ENCODE results near the gene MTFMT. TPM values are rescaled to one million over a fixed set of nuclear protein-coding genes. Genes with fewer than 3 reads are reported as not detected.

Gene MTFMT
- total and polyA plus RNA-seq, 4 experiments from 2014 or later: 15.2 to 22.6 (median 19.0) TPM

GRCh38 chr15:65033659-65034269, 4.3 kb upstream of the MTFMT start:
- Mint-ChIP-seq H3K36me3 (no peaks in the 10 kb centered on the region), H3K4me1 (peaks cover 2 to 11% (median 5%) of the 10 kb centered on the region in 4 donors), H3K27me3 (peaks cover 3 to 16% of the 10 kb centered on the region in 2 donors), H3K27ac (peak overlapping the region in 1 of 7 donors; percentile 5), H3K9me3 (no peaks in the 10 kb centered on the region), H3K4me3 (no peak overlapping the region)
- Histone ChIP-seq H3K27me3 (ENCODE audit: insufficient read depth, low read length) (no peaks in the 10 kb centered on the region), H3K4me3 (ENCODE audit: low read length in 2 of 2) (no peak overlapping the region), H3K9me3 (ENCODE audit: control insufficient read depth in 1 of 2, low read length in 2 of 2) (no peaks in the 10 kb centered on the region), H3K4me1 (ENCODE audit: insufficient read depth, low read length) (peaks cover 6% of the 10 kb centered on the region), H3K27ac (ENCODE audit: low read depth, low read length) (no peak overlapping the region), H3K36me3 (ENCODE audit: insufficient read depth, low read length) (no peaks in the 10 kb centered on the region)
- ChIA-PET POLR2A (ENCODE audit: partially characterized antibody) (no interaction called here), CTCF (ENCODE audit: partially characterized antibody) (interaction anchor here (0.7 to 3.4 kb wide), 14 partner anchors 8 to 341 kb away, joined by 3 to 24 read pairs (median 3); partner anchors contain the start of genes KBTBD13 and PARP16)
- peak in 4 of 5 donors; percentile 28 to 41 (median 37) for DNase-seq
- intact Hi-C loops (cut with micrococcal nuclease): loop anchor here (1.0 kb wide), 3 partner anchors 45 to 352 kb away; no protein-coding TSS in a partner anchor

GRCh38 chr15:65032801-65033537, 3.5 kb upstream of the MTFMT start:
- intact Hi-C loops (cut with micrococcal nuclease): loop anchor here (1.0 kb wide), 3 partner anchors 45 to 352 kb away; no protein-coding TSS in a partner anchor
- peak overlapping the region in 2 of 8 donors; percentile 40 to 71 for H3K4me3 Mint-ChIP-seq
- ChIA-PET CTCF (ENCODE audit: partially characterized antibody) (interaction anchor here (1.0 to 3.4 kb wide), 7 partner anchors 28 to 342 kb away, joined by 3 to 24 read pairs (median 3); partner anchors contain the start of gene KBTBD13), POLR2A (ENCODE audit: partially characterized antibody) (no interaction called here)
- H3K9me3 ChIP-seq (ENCODE audit: control insufficient read depth in 1 of 2, low read length in 2 of 2): no peaks in the 10 kb centered on the region
- peak; percentile 22 to 46 (median 29) for DNase-seq
- peak overlapping the region in 2 of 7 donors; percentile 5 to 48 for H3K27ac Mint-ChIP-seq
- peaks cover 0 to 2% of the 10 kb centered on the region in 2 donors for H3K36me3 Mint-ChIP-seq
- H3K27ac ChIP-seq (ENCODE audit: low read depth, low read length): no peak overlapping the region
- H3K27me3 ChIP-seq (ENCODE audit: insufficient read depth, low read length): no peaks in the 10 kb centered on the region
- H3K4me1 ChIP-seq (ENCODE audit: insufficient read depth, low read length): peaks cover 12% of the 10 kb centered on the region
- H3K4me3 ChIP-seq (ENCODE audit: low read length in 2 of 2): no peak overlapping the region
- H3K27me3 Mint-ChIP-seq: peaks cover 3 to 16% of the 10 kb centered on the region in 2 donors
- H3K36me3 ChIP-seq (ENCODE audit: insufficient read depth, low read length): no peaks in the 10 kb centered on the region
- H3K9me3 Mint-ChIP-seq: no peaks in the 10 kb centered on the region
- peaks cover 6 to 19% (median 12%) of the 10 kb centered on the region in 4 donors for H3K4me1 Mint-ChIP-seq

- no peaks in the 10 kb centered on the region for H3K27me3 ChIP-seq (ENCODE audit: insufficient read depth, low read length)
- H3K9me3 ChIP-seq (ENCODE audit: control insufficient read depth in 1 of 2, low read length in 2 of 2): no peaks in the 10 kb centered on the region
- Mint-ChIP-seq H3K27me3 (peaks cover 3 to 16% of the 10 kb centered on the region in 2 donors), H3K9me3 (no peaks in the 10 kb centered on the region), H3K4me3 (peak overlapping the region; percentile 54 to 95 (median 78)), H3K36me3 (peaks cover 2 to 13% of the 10 kb centered on the region in 2 donors), H3K27ac (peak overlapping the region in 5 of 7 donors; percentile 31 to 61 (median 43)), H3K4me1 (peaks cover 11 to 24% (median 19%) of the 10 kb centered on the region in 4 donors)
- POLR2A ChIA-PET (ENCODE audit: partially characterized antibody): no interaction called here
- intact Hi-C loops (cut with micrococcal nuclease): loop anchor here (1.0 kb wide), 2 partner anchors 40 to 104 kb away; partner anchors contain the start of genes PDCD7 and SPG21
- peak overlapping the region; percentile 70 for H3K27ac ChIP-seq (ENCODE audit: low read depth, low read length)
- CTCF ChIA-PET (ENCODE audit: partially characterized antibody): no interaction called here
- H3K36me3 ChIP-seq (ENCODE audit: insufficient read depth, low read length): no peaks in the 10 kb centered on the region
- peaks cover 17% of the 10 kb centered on the region for H3K4me1 ChIP-seq (ENCODE audit: insufficient read depth, low read length)
- peak overlapping the region in 1 of 2 donors; percentile 84 for H3K4me3 ChIP-seq (ENCODE audit: low read length in 2 of 2)
- no peak for DNase-seq
These were observed 333 bp upstream of the MTFMT start for GRCh38 chr15:65029736-65030208.

GRCh38 chr15:65028338-65028737, 1.1 kb downstream of the MTFMT start:
- Mint-ChIP-seq H3K27me3 (peaks cover 3 to 14% of the 10 kb centered on the region in 2 donors), H3K4me3 (peak overlapping the region; percentile 87 to 95 (median 94)), H3K27ac (peak overlapping the region; percentile 43 to 97 (median 84)), H3K9me3 (no peaks in the 10 kb centered on the region), H3K4me1 (peaks cover 9 to 17% (median 16%) of the 10 kb centered on the region in 4 donors), H3K36me3 (peaks cover 12 to 24% of the 10 kb centered on the region in 2 donors)
- CTCF ChIA-PET (ENCODE audit: partially characterized antibody): no interaction called here
- no peak for DNase-seq
- intact Hi-C loops (cut with micrococcal nuclease): no loop called here
- H3K4me3 ChIP-seq (ENCODE audit: low read length in 2 of 2): peak overlapping the region; percentile 71 to 84
- H3K27ac ChIP-seq (ENCODE audit: low read depth, low read length): peak overlapping the region; percentile 70
- H3K4me1 ChIP-seq (ENCODE audit: insufficient read depth, low read length): peaks cover 15% of the 10 kb centered on the region
- no peaks in the 10 kb centered on the region for H3K9me3 ChIP-seq (ENCODE audit: control insufficient read depth in 1 of 2, low read length in 2 of 2)
- POLR2A ChIA-PET (ENCODE audit: partially characterized antibody): no interaction called here
- H3K27me3 ChIP-seq (ENCODE audit: insufficient read depth, low read length): no peaks in the 10 kb centered on the region
- no peaks in the 10 kb centered on the region for H3K36me3 ChIP-seq (ENCODE audit: insufficient read depth, low read length)

GRCh38 chr15:65027593-65027992, 1.8 kb downstream of the MTFMT start:
- Mint-ChIP-seq H3K27ac (peak overlapping the region in 1 of 7 donors; percentile 57), H3K36me3 (peaks cover 17 to 26% of the 10 kb centered on the region in 2 donors), H3K9me3 (no peaks in the 10 kb centered on the region), H3K4me3 (peak overlapping the region in 6 of 8 donors; percentile 21 to 95 (median 92)), H3K4me1 (peaks cover 9 to 16% (median 13%) of the 10 kb centered on the region in 4 donors), H3K27me3 (peaks cover 0 to 9% of the 10 kb centered on the region in 2 donors)
- Histone ChIP-seq H3K27me3 (ENCODE audit: insufficient read depth, low read length) (no peaks in the 10 kb centered on the region), H3K4me3 (ENCODE audit: low read length in 2 of 2) (no peak overlapping the region), H3K36me3 (ENCODE audit: insufficient read depth, low read length) (no peaks in the 10 kb centered on the region), H3K9me3 (ENCODE audit: control insufficient read depth in 1 of 2, low read length in 2 of 2) (no peaks in the 10 kb centered on the region), H3K27ac (ENCODE audit: low read depth, low read length) (no peak overlapping the region), H3K4me1 (ENCODE audit: insufficient read depth, low read length) (peaks cover 11% of the 10 kb centered on the region)
- intact Hi-C loops (cut with micrococcal nuclease): no loop called here
- CTCF ChIA-PET (ENCODE audit: partially characterized antibody): no interaction called here
- DNase-seq: no peak
- POLR2A ChIA-PET (ENCODE audit: partially characterized antibody): no interaction called here

- intact Hi-C loops (cut with micrococcal nuclease): no loop called here
- CTCF ChIA-PET (ENCODE audit: partially characterized antibody): interaction anchor here (1.2 kb wide), 1 partner anchor 8 kb away, joined by 3 read pairs; no protein-coding TSS in a partner anchor
These were observed 2.7 kb downstream of the MTFMT start for GRCh38 chr15:65026756-65027155.

GRCh38 chr15:65021488-65021887, 8.0 kb downstream of the MTFMT start:
- POLR2A ChIA-PET (ENCODE audit: partially characterized antibody): no interaction called here
- H3K27ac ChIP-seq (ENCODE audit: low read depth, low read length): no peak overlapping the region
- intact Hi-C loops (cut with micrococcal nuclease): no loop called here
- CTCF ChIA-PET (ENCODE audit: partially characterized antibody): no interaction called here
- peaks cover 12% of the 10 kb centered on the region for H3K36me3 ChIP-seq (ENCODE audit: insufficient read depth, low read length)
- no peak overlapping the region for H3K27ac Mint-ChIP-seq
- DNase-seq: no peak
- H3K27me3 Mint-ChIP-seq: no peaks in the 10 kb centered on the region
- H3K27me3 ChIP-seq (ENCODE audit: insufficient read depth, low read length): no peaks in the 10 kb centered on the region
- peaks cover 0 to 6% (median 2%) of the 10 kb centered on the region in 4 donors for H3K4me1 Mint-ChIP-seq
- H3K9me3 Mint-ChIP-seq: no peaks in the 10 kb centered on the region
- H3K4me3 ChIP-seq (ENCODE audit: low read length in 2 of 2): no peak overlapping the region
- H3K36me3 Mint-ChIP-seq: peaks cover 45 to 58% of the 10 kb centered on the region in 2 donors
- no peak overlapping the region for H3K4me3 Mint-ChIP-seq
- H3K9me3 ChIP-seq (ENCODE audit: control insufficient read depth in 1 of 2, low read length in 2 of 2): no peaks in the 10 kb centered on the region
- no peaks in the 10 kb centered on the region for H3K4me1 ChIP-seq (ENCODE audit: insufficient read depth, low read length)

More at GRCh38 chr15:65026756-65027155, 2.7 kb downstream of the MTFMT start:
- Histone ChIP-seq H3K4me1 (ENCODE audit: insufficient read depth, low read length) (peaks cover 11% of the 10 kb centered on the region), H3K27ac (ENCODE audit: low read depth, low read length) (no peak overlapping the region), H3K27me3 (ENCODE audit: insufficient read depth, low read length) (no peaks in the 10 kb centered on the region), H3K36me3 (ENCODE audit: insufficient read depth, low read length) (no peaks in the 10 kb centered on the region), H3K9me3 (ENCODE audit: control insufficient read depth in 1 of 2, low read length in 2 of 2) (no peaks in the 10 kb centered on the region), H3K4me3 (ENCODE audit: low read length in 2 of 2) (no peak overlapping the region)
- Mint-ChIP-seq H3K4me3 (peak overlapping the region in 4 of 8 donors; percentile 25 to 52 (median 38)), H3K4me1 (peaks cover 9 to 16% (median 13%) of the 10 kb centered on the region in 4 donors), H3K27ac (peak overlapping the region in 3 of 7 donors; percentile 14 to 50 (median 24)), H3K27me3 (peaks cover 0 to 2% of the 10 kb centered on the region in 2 donors), H3K36me3 (peaks cover 18 to 27% of the 10 kb centered on the region in 2 donors), H3K9me3 (no peaks in the 10 kb centered on the region)
- DNase-seq: no peak
- POLR2A ChIA-PET (ENCODE audit: partially characterized antibody): no interaction called here

All from CD4-positive, alpha-beta memory T cell (primary cell).